ENCODE results near the gene NDUFV3. TPM values are rescaled to one million over a fixed set of nuclear protein-coding genes. Genes with fewer than 3 reads are reported as not detected.
"Not testable (repeated sequence)": the region's sequence is repeated elsewhere in the genome, so short reads cannot be mapped to it uniquely, and the experiment has no call there.

Gene NDUFV3
- total and polyA plus RNA-seq, 2 donors (not counting 3 experiments of a cell fraction or from before 2014, with no cell fraction given), result 13.4 to 45.7 TPM

GRCh38 chr21:42942244-42942643 lies 49.1 kb downstream of the NDUFV3 start:
- POLR2A ChIA-PET, result no interaction called here
- Histone ChIP-seq H3K9me3 (replicated peaks; ENCODE audit: control insufficient read depth, insufficient read depth, low read length) (no peaks in the 10 kb centered on the region), H3K27me3 (ENCODE audit: control insufficient read depth in 2 of 2, insufficient read depth in 2 of 2, low read length in 2 of 2) (peaks cover 3 to 4% of the 10 kb centered on the region in 2 experiments), H3K27ac (ENCODE audit: insufficient read depth, low read depth, low read length) (no peak overlapping the region), H3K4me2 (ENCODE audit: insufficient read depth, low read length) (no peak overlapping the region), H3K4me3 (replicated peaks in 1 of 3; ENCODE audit: insufficient read depth in 1 of 3, low read depth in 1 of 3, low read length in 3 of 3) (no peak overlapping the region), H3K79me2 (ENCODE audit: control insufficient read depth, insufficient read depth, low read length) (no peaks in the 10 kb centered on the region), H3K9ac (replicated peaks; ENCODE audit: extremely low read depth, insufficient read depth, low read length) (no peak overlapping the region), H2AFZ (ENCODE audit: low read depth, low read length) (no peak overlapping the region), H3K36me3 (ENCODE audit: control insufficient read depth in 2 of 2, extremely low read depth in 1 of 2, insufficient read depth in 2 of 2, low read length in 2 of 2) (no peaks in the 10 kb centered on the region), H3K9me1 (replicated peaks; ENCODE audit: control insufficient read depth, extremely low read depth, insufficient read depth, low read length) (no peaks in the 10 kb centered on the region), H3K4me1 (ENCODE audit: control insufficient read depth, extremely low read depth, insufficient read depth, low read length) (peaks cover 3% of the 10 kb centered on the region), H4K20me1 (replicated peaks; ENCODE audit: control insufficient read depth, extremely low read depth, insufficient read depth, low read length) (no peaks in the 10 kb centered on the region)
- TF ChIP-seq JUN (IDR thresholded peaks at IDR 0.05; ENCODE audit: borderline replicate concordance, insufficient read depth, insufficient read length, low read depth) (no peak), POLR2A (IDR thresholded peaks at IDR 0.05; ENCODE audit: low read depth, low read length) (no peak), FOS (IDR thresholded peaks at IDR 0.05; ENCODE audit: borderline replicate concordance, insufficient read depth, low read length) (no peak), MYC (IDR thresholded peaks at IDR 0.05; ENCODE audit: low read depth, low read length) (no peak), POLR2AphosphoS5 (IDR thresholded peaks at IDR 0.05; ENCODE audit: insufficient read depth, low read depth, low read length) (no peak), EZH2 (IDR thresholded peaks at IDR 0.05; ENCODE audit: borderline replicate concordance, low read depth, low read length, severe bottlenecking) (no peak), CTCF (IDR thresholded peaks at IDR 0.05; ENCODE audit: extremely low read depth in 1 of 2, insufficient read depth in 1 of 2, low read depth in 1 of 2, low read length in 2 of 2) (no peak), GATA2 (IDR thresholded peaks at IDR 0.05; ENCODE audit: insufficient read depth, insufficient read length, low read depth, low read length) (no peak)
- TF ChIP-seq, protein P1, sequence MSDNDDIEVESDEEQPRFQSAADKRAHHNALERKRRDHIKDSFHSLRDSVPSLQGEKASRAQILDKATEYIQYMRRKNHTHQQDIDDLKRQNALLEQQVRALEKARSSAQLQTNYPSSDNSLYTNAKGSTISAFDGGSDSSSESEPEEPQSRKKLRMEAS (IDR thresholded peaks at IDR 0.05; ENCODE audit: insufficient read depth, insufficient read length), result no peak
- intact Hi-C loops (cut with micrococcal nuclease) (no loop called here), dilution Hi-C loops (cut with MboI; ENCODE audit: extremely low pct_ligation_motif_present, low sequenced_read_pairs) (no loop called here)
- DNase-seq (ENCODE audit: low read depth, low spot score) (no peak), FAIRE-seq (no peak)
- BruUV-seq (replicated peaks), result no TSS peak
- CTCF ChIA-PET, result no interaction called here

DNA sequence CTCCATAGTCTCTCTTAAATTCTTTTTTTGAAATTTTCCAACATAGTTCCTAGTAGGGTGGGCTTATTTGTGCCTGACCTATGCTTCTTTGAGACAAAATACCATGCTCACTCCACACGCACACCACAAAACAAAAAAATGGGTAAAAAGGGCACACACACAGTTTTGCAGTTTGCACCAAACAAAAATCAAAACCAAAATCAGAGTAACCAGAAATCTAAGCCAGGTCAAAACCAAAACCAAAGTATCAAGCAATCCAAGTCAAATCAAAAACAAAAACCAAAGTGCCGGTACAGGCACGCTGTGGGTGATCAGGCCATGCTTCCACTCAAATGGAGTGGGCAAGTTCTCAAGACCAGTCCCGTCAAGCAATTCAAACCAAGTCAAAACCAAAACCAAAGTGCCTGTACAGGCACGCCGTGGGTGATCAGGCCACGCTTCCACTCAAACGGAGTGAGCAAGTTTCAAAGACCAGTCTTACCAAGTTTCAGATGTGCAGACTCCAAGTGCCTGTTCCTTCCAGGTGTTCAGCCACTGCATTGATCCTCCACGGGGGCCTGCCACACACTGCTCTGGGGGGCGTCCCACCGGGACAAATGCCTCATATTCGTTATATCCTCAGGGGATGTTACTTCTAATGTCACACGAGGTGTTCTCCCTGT lies 56.1 kb downstream of the NDUFV3 start:
- POLR2A ChIA-PET, result not testable (repeated sequence)

DNA sequence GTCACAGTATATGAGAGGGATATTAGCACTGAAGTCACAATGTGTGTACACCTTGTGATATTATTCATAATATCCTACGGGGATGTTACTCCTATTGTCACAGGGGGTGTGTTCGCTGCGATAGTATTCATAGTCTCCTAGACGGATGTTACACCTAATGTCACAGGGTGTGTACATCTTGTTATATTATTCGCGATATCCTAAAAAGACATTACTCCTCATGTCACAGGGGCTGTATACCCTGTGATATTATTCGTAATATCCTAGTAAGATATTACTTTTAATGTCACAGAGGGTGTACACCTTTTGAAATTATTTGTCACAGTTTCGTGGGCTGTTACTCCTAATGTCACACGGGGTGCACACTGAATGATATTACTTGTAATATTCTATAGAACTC lies 58.1 kb downstream of the NDUFV3 start:
- not testable (repeated sequence) for H3K79me2 ChIP-seq (ENCODE audit: control insufficient read depth, insufficient read depth, low read length)

More for the DNA sequence above, 56.1 kb downstream of the NDUFV3 start:
- H2AFZ ChIP-seq (ENCODE audit: low read depth, low read length); DNase-seq (ENCODE audit: low read depth, low spot score); H3K79me2 ChIP-seq (ENCODE audit: control insufficient read depth, insufficient read depth, low read length); H3K27me3 ChIP-seq (ENCODE audit: control insufficient read depth in 2 of 2, insufficient read depth in 2 of 2, low read length in 2 of 2); intact Hi-C loops (cut with micrococcal nuclease); H3K4me1 ChIP-seq (ENCODE audit: control insufficient read depth, extremely low read depth, insufficient read depth, low read length); H3K9me3 ChIP-seq (replicated peaks; ENCODE audit: control insufficient read depth, insufficient read depth, low read length); FAIRE-seq; H3K9ac ChIP-seq (replicated peaks; ENCODE audit: extremely low read depth, insufficient read depth, low read length); dilution Hi-C loops (cut with MboI; ENCODE audit: extremely low pct_ligation_motif_present, low sequenced_read_pairs); H3K36me3 ChIP-seq (ENCODE audit: control insufficient read depth in 2 of 2, extremely low read depth in 1 of 2, insufficient read depth in 2 of 2, low read length in 2 of 2); H3K27ac ChIP-seq (ENCODE audit: insufficient read depth, low read depth, low read length); CTCF ChIA-PET; H3K9me1 ChIP-seq (replicated peaks; ENCODE audit: control insufficient read depth, extremely low read depth, insufficient read depth, low read length); H3K4me2 ChIP-seq (ENCODE audit: insufficient read depth, low read length); BruUV-seq (replicated peaks); H3K4me3 ChIP-seq (replicated peaks in 1 of 3; ENCODE audit: insufficient read depth in 1 of 3, low read depth in 1 of 3, low read length in 3 of 3); H4K20me1 ChIP-seq (replicated peaks; ENCODE audit: control insufficient read depth, extremely low read depth, insufficient read depth, low read length): not testable (repeated sequence)

More for the DNA sequence above, 58.1 kb downstream of the NDUFV3 start:
- H4K20me1 ChIP-seq (replicated peaks; ENCODE audit: control insufficient read depth, extremely low read depth, insufficient read depth, low read length); H2AFZ ChIP-seq (ENCODE audit: low read depth, low read length); H3K9ac ChIP-seq (replicated peaks; ENCODE audit: extremely low read depth, insufficient read depth, low read length); dilution Hi-C loops (cut with MboI; ENCODE audit: extremely low pct_ligation_motif_present, low sequenced_read_pairs); FAIRE-seq; H3K27ac ChIP-seq (ENCODE audit: insufficient read depth, low read depth, low read length); H3K4me1 ChIP-seq (ENCODE audit: control insufficient read depth, extremely low read depth, insufficient read depth, low read length); intact Hi-C loops (cut with micrococcal nuclease); BruUV-seq (replicated peaks); H3K9me3 ChIP-seq (replicated peaks; ENCODE audit: control insufficient read depth, insufficient read depth, low read length); DNase-seq (ENCODE audit: low read depth, low spot score); H3K36me3 ChIP-seq (ENCODE audit: control insufficient read depth in 2 of 2, extremely low read depth in 1 of 2, insufficient read depth in 2 of 2, low read length in 2 of 2); H3K27me3 ChIP-seq (ENCODE audit: control insufficient read depth in 2 of 2, insufficient read depth in 2 of 2, low read length in 2 of 2); H3K4me2 ChIP-seq (ENCODE audit: insufficient read depth, low read length); POLR2A ChIA-PET; H3K4me3 ChIP-seq (replicated peaks in 1 of 3; ENCODE audit: insufficient read depth in 1 of 3, low read depth in 1 of 3, low read length in 3 of 3); CTCF ChIA-PET; H3K9me1 ChIP-seq (replicated peaks; ENCODE audit: control insufficient read depth, extremely low read depth, insufficient read depth, low read length): not testable (repeated sequence)
